LNCAP (cell line): ENCODE data around the gene IGF2R.

Source experiments
- CTCF ChIP-seq: fragments of 450-650 bp; IDR thresholded peaks from 2 replicates; pipeline ENCODE4 v1.5.1; 2017; ENCODE audit warnings: mild to moderate bottlenecking

IGF2R gene

GRCh38 chr6:160093946-160094345 is 125.1 kb downstream of the IGF2R start:
- no peak for TF ChIP-seq CTCF

- no peak for TF ChIP-seq CTCF
Observed at GRCh38 chr6:160095146-160095845, 126.4 kb downstream of the IGF2R start.

GRCh38 chr6:160101277-160102205 is 132.7 kb downstream of the IGF2R start:
- no peak for TF ChIP-seq CTCF

GRCh38 chr6:160102399-160102798 is 133.5 kb downstream of the IGF2R start:
- TF ChIP-seq CTCF = no peak

GRCh38 chr6:160102956-160103824 is 134.3 kb downstream of the IGF2R start:
- TF ChIP-seq CTCF = peak; percentile 53

GRCh38 chr6:160103825-160104100 is 134.9 kb downstream of the IGF2R start:
- TF ChIP-seq CTCF = no peak

GRCh38 chr6:160104821-160105517 is 136.1 kb downstream of the IGF2R start:
- no peak for TF ChIP-seq CTCF
